Right renal cortex interstitium (tissue), 3 donors: ENCODE measurements around the gene GOLGA6L26. TPM values are rescaled to one million over a fixed set of nuclear protein-coding genes. Genes with fewer than 3 reads are reported as not detected.

Experiments
- polyA plus RNA-seq, 3 donors: library from polyadenylated mRNA; unstranded; fragments of 120-200 nt; gene quantifications; one replicate each; pipeline ENCODE4 v1.2.1, GENCODE V29; 2013; ENCODE audit not compliant: insufficient read length in 3 of 3

Gene GOLGA6L26
- polyA plus RNA-seq, 3 donors = not detected

Other genes with a start within 250 kb of the GOLGA6L26 start
- gene GOLGA6L1, start 197.4 kb downstream of the GOLGA6L26 start, polyA plus RNA-seq = not detected
- under 1 TPM; 0.60 to 0.91 (median 0.90) TPM for gene GOLGA8S, start 20.6 kb upstream of the GOLGA6L26 start, polyA plus RNA-seq
- not detected for gene GOLGA6L2, start 113.0 kb upstream of the GOLGA6L26 start, polyA plus RNA-seq
- 1 to 10 TPM in 2 of 3 donors, under 1 TPM in 1; 0.89 to 1.9 (median 1.8) TPM for gene MKRN3, start 231.5 kb upstream of the GOLGA6L26 start, polyA plus RNA-seq